IMR-90 (cell line): ENCODE measurements around the gene PHETA1. TPM values are rescaled to one million over a fixed set of nuclear protein-coding genes. Genes with fewer than 3 reads are reported as not detected.
"Not testable (repeated sequence)": the region's sequence is repeated elsewhere in the genome, so short reads cannot be mapped to it uniquely, and the experiment has no call there.

Source experiments
- ATAC-seq: fragments of 200-7000 bp; cut with Tn5 transposase; 2 replicates; pipeline ENCODE4 v1.9.1; 2020; ENCODE audit warnings: low read depth, mild to moderate bottlenecking, moderate library complexity
- BruUV-seq: library from RNA; stranded (reverse); fragments of 400-500 nt; replicated peaks from 2 replicates; lab custom pipeline; 2021; lab: Mats Ljungman, UMichigan
- CTCF ChIA-PET: fragments of 300-600 bp; formaldehyde crosslinking; extraction: SDS; loops from one replicate; lab custom pipeline; 2021; ENCODE audit warnings: antibody characterized with exemption; lab: Yijun Ruan, JAX
- POLR2A ChIA-PET: fragments of 300-600 bp; sonication (Branson Sonifier 250); formaldehyde crosslinking; loops from one replicate; lab custom pipeline; 2022; ENCODE audit warnings: antibody characterized with exemption; ENCODE audit not compliant: unreplicated experiment; lab: Charles Lee
- DNase-seq: peaks from one replicate; pipeline ENCODE4 v3.0.0; 2013
- H2AFZ ChIP-seq: replicated peaks from 2 replicates; pipeline ENCODE3; 2013; ENCODE audit warnings: low read length, mild to moderate bottlenecking; ENCODE audit not compliant: poor library complexity
- H2AK5ac ChIP-seq: 2 replicates; pipeline ENCODE4 v1.6.1; 2013; ENCODE audit warnings: low read depth, low read length, inconsistent platforms
- H2AK9ac ChIP-seq: replicated peaks from 2 replicates; pipeline ENCODE3; 2013; ENCODE audit warnings: mild to moderate bottlenecking, low read depth, low read length, moderate library complexity; ENCODE audit not compliant: poor library complexity
- H2BK120ac ChIP-seq: 2 replicates; pipeline ENCODE4 v1.6.1; 2013; ENCODE audit warnings: low read depth, low read length, inconsistent platforms
- H2BK15ac ChIP-seq: 3 replicates; pipeline ENCODE4 v1.6.1; 2013; ENCODE audit warnings: low read depth, low read length, inconsistent platforms
- H2BK20ac ChIP-seq: 2 replicates; pipeline ENCODE4 v1.6.1; 2013; ENCODE audit warnings: low read depth, mild to moderate bottlenecking, inconsistent platforms, low read length, moderate library complexity
- H2BK5ac ChIP-seq: 2 replicates; pipeline ENCODE4 v1.6.1; 2013; ENCODE audit warnings: mild to moderate bottlenecking, low read depth, low read length, inconsistent platforms; ENCODE audit not compliant: poor library complexity, severe bottlenecking
- H3K14ac ChIP-seq: replicated peaks from 2 replicates; pipeline ENCODE4 v1.6.1; 2013; ENCODE audit warnings: low read depth, low read length, inconsistent platforms
- H3K18ac ChIP-seq: 2 replicates; pipeline ENCODE4 v1.6.1; 2013; ENCODE audit warnings: low read depth, low read length, control low read depth
- H3K23ac ChIP-seq: 2 replicates; pipeline ENCODE4 v1.6.1; 2013; ENCODE audit warnings: low read depth, low read length, inconsistent platforms
- H3K27ac ChIP-seq: 2 replicates; pipeline ENCODE4 v1.5.1; 2013; ENCODE audit warnings: mild to moderate bottlenecking, control low read depth, low read length; ENCODE audit not compliant: insufficient read depth
- H3K27me3 ChIP-seq: 2 replicates; pipeline ENCODE4 v1.6.1; 2013; ENCODE audit warnings: low read length; ENCODE audit not compliant: control insufficient read depth, insufficient read depth
- H3K36me3 ChIP-seq: 2 replicates; pipeline ENCODE4 v1.6.1; 2013; ENCODE audit warnings: low read length, mixed read lengths; ENCODE audit not compliant: control insufficient read depth, insufficient read depth
- H3K4ac ChIP-seq: 2 replicates; pipeline ENCODE4 v1.6.1; 2013; ENCODE audit warnings: low read depth, low read length, inconsistent platforms
- H3K4me1 ChIP-seq: 2 replicates; pipeline ENCODE4 v1.6.1; 2013; ENCODE audit warnings: low read length, mixed read lengths; ENCODE audit not compliant: control insufficient read depth, insufficient read depth
- H3K4me2 ChIP-seq: 2 replicates; pipeline ENCODE4 v1.6.1; 2013; ENCODE audit warnings: low read depth, mild to moderate bottlenecking, control low read depth, low read length, moderate library complexity
- H3K4me3 ChIP-seq: 2 replicates; pipeline ENCODE4 v1.5.1; 2013; ENCODE audit warnings: low read depth, mild to moderate bottlenecking, control low read depth, low read length, moderate library complexity; ENCODE audit not compliant: insufficient read depth
- H3K56ac ChIP-seq: 2 replicates; pipeline ENCODE4 v1.6.1; 2013; ENCODE audit warnings: low read length, inconsistent platforms; ENCODE audit not compliant: insufficient read depth; ENCODE audit errors: extremely low read depth
- H3K79me1 ChIP-seq, 2 experiments: 2 replicates each; pipeline ENCODE4 v1.6.1; 2013; ENCODE audit warnings: low read length in 2 of 2, inconsistent platforms in 1 of 2, low read depth in 1 of 2
- H3K9ac ChIP-seq: 2 replicates; pipeline ENCODE4 v1.6.1; 2013; ENCODE audit warnings: low read depth, low read length, control low read depth
- H3K9me1 ChIP-seq: 2 replicates; pipeline ENCODE4 v1.6.1; 2013; ENCODE audit warnings: low read length, inconsistent platforms; ENCODE audit not compliant: insufficient read depth
- H3K9me3 ChIP-seq: 2 replicates; pipeline ENCODE4 v1.6.1; 2013; ENCODE audit warnings: low read length; ENCODE audit not compliant: control insufficient read depth, insufficient read depth
- H4K20me1 ChIP-seq: 2 replicates; pipeline ENCODE4 v1.6.1; 2013; ENCODE audit warnings: low read length, inconsistent platforms; ENCODE audit not compliant: insufficient read depth
- H4K5ac ChIP-seq: 2 replicates; pipeline ENCODE4 v1.6.1; 2013; ENCODE audit warnings: mild to moderate bottlenecking, low read depth, low read length, control low read depth
- H4K8ac ChIP-seq, 2 experiments: 2 replicates each; pipeline ENCODE4 v1.6.1; 2013; ENCODE audit warnings: low read depth in 2 of 2, low read length in 2 of 2, control low read depth in 1 of 2, inconsistent platforms in 1 of 2
- H4K91ac ChIP-seq: 2 replicates; pipeline ENCODE4 v1.6.1; 2013; ENCODE audit warnings: low read depth, low read length, inconsistent platforms; ENCODE audit not compliant: insufficient read depth
- ELK1 ChIP-seq: fragments of 150-350 bp; IDR thresholded peaks from 2 replicates; pipeline ENCODE4 v1.6.1; 2016; ENCODE audit warnings: low read depth, mild to moderate bottlenecking, low read length, moderate library complexity, borderline replicate concordance
- RCOR1 ChIP-seq: IDR thresholded peaks from 2 replicates; pipeline ENCODE4 v1.6.1; 2012; ENCODE audit warnings: mild to moderate bottlenecking, low read length, improper control_type of control experiment; ENCODE audit not compliant: insufficient replicate concordance
- whole genome bisulfite sequencing, 2 experiments: methylation state at CpG; one replicate each; pipeline versions ENCODE4 v1.1.5 to v1.1.7; 2013; ENCODE audit warnings: missing lambda C conversion rate in 2 of 2; ENCODE audit not compliant: insufficient read length in 1 of 2; ENCODE audit errors: extremely low coverage in 2 of 2; 5-methylcytosine and 5-hydroxymethylcytosine counted together
- dilution Hi-C: fragments of 300-500 bp; cut with HindIII; formaldehyde crosslinking; loops from one replicate; pipeline ENCODE4 v1.14.3; 2018; ENCODE audit warnings: low sequenced_read_pairs; ENCODE audit not compliant: unreplicated experiment
- in situ Hi-C: fragments of 300-500 bp; cut with MboI; formaldehyde crosslinking; loops from 3 replicates; pipeline ENCODE4 v1.14.3; 2019; ENCODE audit warnings: low sequenced_read_pairs, inconsistent platforms, mixed read lengths
- intact Hi-C: fragments of 100-400 bp; cut with micrococcal nuclease; formaldehyde crosslinking; loops from 2 replicates; pipeline ENCODE4 v1.10.0; 2022
- polyA plus RNA-seq, 3 experiments: library from polyadenylated mRNA; depleted of rRNA; stranded (reverse); fragments of >200 nt; gene quantifications; 2 replicates each; pipeline ENCODE4 v1.2.3, GENCODE V29; 2012; ENCODE audit warnings: low replicate concordance in 1 of 3
- total RNA-seq: library from RNA; depleted of rRNA; stranded (reverse); fragments of >200 nt; gene quantifications from 2 replicates; pipeline ENCODE4 v1.2.3, GENCODE V29; 2012

The PHETA1 gene
- total and polyA plus RNA-seq, 2 of the 4 experiments (the other 2 are of a cell fraction), result 3.2 to 6.6 TPM

DNA sequence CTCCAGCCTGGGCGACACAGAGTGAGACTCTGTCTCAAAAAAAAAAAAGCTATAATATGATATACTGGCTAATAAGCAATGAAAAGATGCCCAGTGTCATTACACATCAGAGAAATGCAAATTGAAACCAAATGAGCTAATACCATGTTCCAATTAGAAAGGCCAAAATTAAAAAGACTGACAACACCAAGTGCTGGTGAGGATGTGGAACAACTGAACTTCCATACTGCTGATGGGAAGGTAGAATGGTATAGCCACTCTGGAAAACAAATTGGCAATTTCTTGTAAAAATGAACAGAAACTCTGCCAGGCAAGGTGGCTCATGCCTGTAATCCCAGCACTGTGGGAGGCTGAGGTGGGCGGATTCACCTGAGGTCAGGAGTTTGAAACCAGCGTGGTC lies 8.5 kb upstream of the PHETA1 start:
- Histone ChIP-seq H3K36me3 (no peaks in the 10 kb centered on the region), H2BK20ac (no peak overlapping the region), H4K8ac (no peak overlapping the region), H4K20me1 (no peaks in the 10 kb centered on the region), H3K4ac (no peak overlapping the region), H3K27me3 (peaks cover 16% of the 10 kb centered on the region), H3K9me3 (peaks cover 2% of the 10 kb centered on the region; the same call in 1 of the 2 replicates), H2BK120ac (no peak overlapping the region), H4K91ac (no peak overlapping the region), H2AFZ (no peak overlapping the region), H2AK9ac (no peak overlapping the region), H4K5ac (no peak overlapping the region), H3K4me3 (no peak overlapping the region), H3K79me1 (no peaks in the 10 kb centered on the region), H3K4me2 (no peak overlapping the region), H3K23ac (no peak overlapping the region), H3K14ac (no peak overlapping the region), H3K9ac (no peak overlapping the region), H3K4me1 (no peaks in the 10 kb centered on the region), H3K27ac (no peak overlapping the region), H3K18ac (no peak overlapping the region), H2BK15ac (no peak overlapping the region), H2BK5ac (no peak overlapping the region), H3K56ac (no peak overlapping the region), H2AK5ac (no peak overlapping the region), H3K9me1 (0 out of 2 replicates have a peak, but pooled peaks cover 4% of the 10 kb centered on the region)
- dilution Hi-C loops, result no loop called here
- CTCF ChIA-PET, result no interaction called here
- TF ChIP-seq ELK1 (no peak), RCOR1 (no peak)
- ATAC-seq (no peak), DNase-seq (no peak)
- intact Hi-C loops, result no loop called here
- BruUV-seq, result no TSS peak
- POLR2A ChIA-PET, result no interaction called here
- no CpG with 5 or more reads among the region's 3 CpGs for WGBS, 2 experiments
- in situ Hi-C loops, result no loop called here

GRCh38 chr12:111373231-111373630 lies 4.3 kb upstream of the PHETA1 start:
- H2BK120ac ChIP-seq, H4K20me1 ChIP-seq, DNase-seq, H4K8ac ChIP-seq, H2AK9ac ChIP-seq, H3K4me2 ChIP-seq, H3K56ac ChIP-seq, H3K4me3 ChIP-seq, H2BK15ac ChIP-seq, H3K4ac ChIP-seq, H3K36me3 ChIP-seq, H3K23ac ChIP-seq, in situ Hi-C loops, intact Hi-C loops, H2BK20ac ChIP-seq, H4K5ac ChIP-seq, H3K9me1 ChIP-seq, dilution Hi-C loops, H3K18ac ChIP-seq, H3K4me1 ChIP-seq, H3K27me3 ChIP-seq, H3K9me3 ChIP-seq, H2AK5ac ChIP-seq, CTCF ChIA-PET, H2BK5ac ChIP-seq, H4K91ac ChIP-seq, H2AFZ ChIP-seq, H3K79me1 ChIP-seq, ATAC-seq, BruUV-seq, H3K9ac ChIP-seq, POLR2A ChIA-PET, H3K27ac ChIP-seq, H3K14ac ChIP-seq: not testable (repeated sequence)
- WGBS, 2 experiments, result no CpG with 5 or more reads among the region's 1 CpG
